SK-N-SH (cell line): ENCODE measurements around the gene SAPCD2. TPM values are rescaled to one million over a fixed set of nuclear protein-coding genes. Genes with fewer than 3 reads are reported as not detected.
A peak's percentile ranks its signal among the peaks of the same experiment; 100 is the strongest.

Source experiments
- CTCF ChIA-PET: fragments of 300-600, 350-600 bp; formaldehyde crosslinking; extraction: SDS; loops from one replicate; lab custom pipeline; 2021; lab: Yijun Ruan, JAX
- POLR2A ChIA-PET: fragments of 350-600 bp; sonication (Branson Sonifier 250); formaldehyde crosslinking; extraction: SDS; loops from one replicate; lab custom pipeline; 2020; ENCODE audit warnings: antibody characterized with exemption, inconsistent platforms; lab: Yijun Ruan, JAX
- DNase-seq: peaks from one replicate; pipeline ENCODE4 v3.0.0; 2012
- H2AFZ ChIP-seq: fragments of 200-600 bp; sonication (generic); 2 replicates; pipeline ENCODE4 v1.8.1; 2016; ENCODE audit warnings: antibody characterized with exemption, mild to moderate bottlenecking, low read depth
- H3F3A ChIP-seq: fragments of 200-600 bp; sonication (generic); replicated peaks from 2 replicates; pipeline ENCODE3; 2016; ENCODE audit warnings: antibody characterized with exemption, mild to moderate bottlenecking; ENCODE audit not compliant: insufficient read depth
- H3K27ac ChIP-seq, 2 experiments: fragments of 200-500 bp in 1 of 2; fragments of 200-600 bp in 1 of 2; sonication (Bioruptor generic) in 1 of 2; sonication (generic), shearing (Covaris generic) in 1 of 2; 2 replicates each; pipeline versions ENCODE4 v1.5.1 to v1.6.1; 2014 to 2016; ENCODE audit warnings: low read depth in 2 of 2, inconsistent platforms in 1 of 2, low read length in 1 of 2, mild to moderate bottlenecking in 1 of 2, mixed read lengths in 1 of 2
- H3K27me3 ChIP-seq: fragments of 200-600 bp; sonication (generic), shearing (Covaris generic); 2 replicates; pipeline ENCODE4 v1.6.1; 2016; ENCODE audit warnings: mixed run types; ENCODE audit not compliant: insufficient read depth
- H3K36me3 ChIP-seq, 2 experiments: fragments of 200-500 bp in 1 of 2; fragments of 200-600 bp in 1 of 2; sonication (Bioruptor generic) in 1 of 2; sonication (generic) in 1 of 2; replicated peaks in 1 of 2; 2 replicates each; pipeline versions ENCODE3 to v1.5.1; 2014 to 2016; ENCODE audit warnings: low read length in 1 of 2, mild to moderate bottlenecking in 1 of 2; ENCODE audit not compliant: insufficient read depth in 2 of 2, control insufficient read depth in 1 of 2
- H3K4me1 ChIP-seq, 2 experiments: fragments of 200-500 bp in 1 of 2; fragments of 200-600 bp in 1 of 2; sonication (Bioruptor generic) in 1 of 2; sonication (generic), shearing (Covaris generic) in 1 of 2; 2 replicates each; pipeline versions ENCODE4 v1.5.1 to v1.6.1; 2014 to 2016; ENCODE audit warnings: low read depth in 1 of 2, low read length in 1 of 2, mixed run types in 1 of 2; ENCODE audit not compliant: insufficient read depth in 2 of 2, control insufficient read depth in 1 of 2
- H3K4me2 ChIP-seq: fragments of 200-600 bp; sonication (generic), shearing (Covaris generic); 2 replicates; pipeline ENCODE4 v1.6.1; 2017; ENCODE audit warnings: mixed run types
- H3K4me3 ChIP-seq, 2 experiments: fragments of 200-500 bp in 1 of 2; fragments of 200-600 bp in 1 of 2; sonication (Bioruptor generic) in 1 of 2; sonication (generic), shearing (Covaris generic) in 1 of 2; 2 replicates each; pipeline versions ENCODE4 v1.5.1 to v1.8.1; 2014 to 2016; ENCODE audit warnings: low read depth in 2 of 2, inconsistent platforms in 1 of 2, low read length in 1 of 2, mild to moderate bottlenecking in 1 of 2, mixed read lengths in 1 of 2, moderate library complexity in 1 of 2
- H3K79me2 ChIP-seq: fragments of 200-600 bp; sonication (generic); 2 replicates; pipeline ENCODE4 v1.8.1; 2017; ENCODE audit warnings: mild to moderate bottlenecking; ENCODE audit not compliant: insufficient read depth
- H3K9ac ChIP-seq: fragments of 200-600 bp; sonication (generic); 2 replicates; pipeline ENCODE4 v1.6.1; 2017; ENCODE audit warnings: mixed run types
- H3K9me2 ChIP-seq: fragments of 200-600 bp; sonication (generic); 2 replicates; pipeline ENCODE4 v1.6.1; 2017; ENCODE audit warnings: mixed run types
- H3K9me3 ChIP-seq: fragments of 200-600 bp; sonication (generic); 2 replicates; pipeline ENCODE4 v1.6.1; 2017; ENCODE audit warnings: mixed run types, mild to moderate bottlenecking, moderate library complexity
- H4K20me1 ChIP-seq: fragments of 200-600 bp; sonication (generic); 2 replicates; pipeline ENCODE4 v1.6.1; 2017; ENCODE audit warnings: mild to moderate bottlenecking, mixed run types; ENCODE audit not compliant: insufficient read depth
- ELF1 ChIP-seq: IDR thresholded peaks from 2 replicates; pipeline ENCODE4 v1.4.0; 2012
- EP300 ChIP-seq, 2 experiments: IDR thresholded peaks; 2 replicates each; pipeline versions ENCODE4 v1.4.0 to v1.6.1; 2012; ENCODE audit warnings: borderline replicate concordance in 1 of 2, low read depth in 1 of 2, low read length in 1 of 2
- JUND ChIP-seq: IDR thresholded peaks from 2 replicates; pipeline ENCODE4 v1.4.0; 2012
- NFIC ChIP-seq: IDR thresholded peaks from 2 replicates; pipeline ENCODE4 v1.4.0; 2012; ENCODE audit warnings: borderline replicate concordance
- RCOR1 ChIP-seq: fragments of 150-350 bp; IDR thresholded peaks from 2 replicates; pipeline ENCODE4 v1.6.1; 2017; ENCODE audit warnings: antibody characterized with exemption, low read length
- RFX5 ChIP-seq: IDR thresholded peaks from 2 replicates; pipeline ENCODE4 v1.6.1; 2012; ENCODE audit warnings: mild to moderate bottlenecking, improper control_type of control experiment, low read length
- SIN3A ChIP-seq: IDR thresholded peaks from 2 replicates; pipeline ENCODE4 v1.6.1; 2012; ENCODE audit warnings: low read depth, mild to moderate bottlenecking, low read length, moderate library complexity, borderline replicate concordance
- TAF1 ChIP-seq: IDR thresholded peaks from 2 replicates; pipeline ENCODE4 v1.6.1; 2012; ENCODE audit warnings: low read depth, mild to moderate bottlenecking, low read length, moderate library complexity, borderline replicate concordance
- TEAD4 ChIP-seq: IDR thresholded peaks from 2 replicates; pipeline ENCODE4 v1.4.0; 2012; ENCODE audit warnings: mild to moderate bottlenecking, borderline replicate concordance; ENCODE audit not compliant: insufficient read depth
- USF2 ChIP-seq: fragments of 150-350 bp; IDR thresholded peaks from 2 replicates; pipeline ENCODE4 v1.6.1; 2017; ENCODE audit warnings: antibody characterized with exemption, low read length, low read depth, borderline replicate concordance
- WGBS: methylation state at CpG from one replicate; pipeline ENCODE4 v1.1.6; 2017; ENCODE audit warnings: low lambda C conversion rate; 5-methylcytosine and 5-hydroxymethylcytosine counted together
- polyA plus RNA-seq, 3 experiments: library from polyadenylated mRNA; depleted of rRNA; stranded (reverse); fragments of >200 nt; gene quantifications; 2 replicates each; pipeline ENCODE4 v1.2.3, GENCODE V29; 2012
- TF ChIP-seq, protein P1 (sequence below): IDR thresholded peaks from 2 replicates; pipeline ENCODE4 v1.6.1; 2012; ENCODE audit warnings: mild to moderate bottlenecking, low read depth, low read length, moderate library complexity
- TF ChIP-seq, protein P2 (sequence below): IDR thresholded peaks from 2 replicates; pipeline ENCODE4; 2012
- TF ChIP-seq, protein P3 (sequence below): fragments of 150-350 bp; IDR thresholded peaks from 2 replicates; pipeline ENCODE4 v1.6.1; 2016; ENCODE audit warnings: mild to moderate bottlenecking, low read depth, low read length
- TF ChIP-seq, protein P4 (sequence below): fragments of 200-600 bp; sonication (generic); IDR thresholded peaks from 2 replicates; pipeline ENCODE4 v1.6.1; 2017; ENCODE audit warnings: antibody characterized with exemption, mild to moderate bottlenecking, moderate library complexity
- TF ChIP-seq, protein P5 (sequence below): IDR thresholded peaks from 2 replicates; pipeline ENCODE4 v1.4.0; 2012; ENCODE audit warnings: low read depth, borderline replicate concordance

SAPCD2 gene
- polyA plus RNA-seq, 1 of the 3 experiments (the other 2 are of a cell fraction): 6.0 TPM

GRCh38 chr9:137022662-137023008 is 47.7 kb downstream of the SAPCD2 start:
- no peaks in the 10 kb centered on the region for H3K27me3 ChIP-seq
- H3F3A ChIP-seq: no peaks in the 10 kb centered on the region
- H3K4me3 ChIP-seq: no peak overlapping the region
- H2AFZ ChIP-seq: no peak overlapping the region
- H3K36me3 ChIP-seq: no peaks in the 10 kb centered on the region
- no peak overlapping the region for H3K4me2 ChIP-seq
- no peak overlapping the region for H3K27ac ChIP-seq
- no peaks in the 10 kb centered on the region for H3K9me3 ChIP-seq
- CTCF ChIA-PET: interaction anchor here (1.6 to 5.4 kb wide), 3 partner anchors 13 to 75 kb away, joined by 3 to 53 read pairs (median 10); no protein-coding TSS in a partner anchor
- no peak for TF ChIP-seq JUND
- TF ChIP-seq, all 33 proteins: peak for 0
- Histone ChIP-seq H4K20me1 (0 out of 2 replicates have a peak, but pooled peaks cover 4% of the 10 kb centered on the region), H3K4me1 (peaks cover 0 to 28% of the 10 kb centered on the region in 2 experiments; a peak in 1 of 4 replicates), H3K9me2 (no peaks in the 10 kb centered on the region), H3K9ac (no peak overlapping the region), H3K79me2 (0 out of 2 replicates have a peak, but pooled peaks cover 3% of the 10 kb centered on the region)
- DNase-seq: no peak
- POLR2A ChIA-PET: no interaction called here
- WGBS: 98% methylated on average over 13 of the region's 23 CpGs

DNA sequence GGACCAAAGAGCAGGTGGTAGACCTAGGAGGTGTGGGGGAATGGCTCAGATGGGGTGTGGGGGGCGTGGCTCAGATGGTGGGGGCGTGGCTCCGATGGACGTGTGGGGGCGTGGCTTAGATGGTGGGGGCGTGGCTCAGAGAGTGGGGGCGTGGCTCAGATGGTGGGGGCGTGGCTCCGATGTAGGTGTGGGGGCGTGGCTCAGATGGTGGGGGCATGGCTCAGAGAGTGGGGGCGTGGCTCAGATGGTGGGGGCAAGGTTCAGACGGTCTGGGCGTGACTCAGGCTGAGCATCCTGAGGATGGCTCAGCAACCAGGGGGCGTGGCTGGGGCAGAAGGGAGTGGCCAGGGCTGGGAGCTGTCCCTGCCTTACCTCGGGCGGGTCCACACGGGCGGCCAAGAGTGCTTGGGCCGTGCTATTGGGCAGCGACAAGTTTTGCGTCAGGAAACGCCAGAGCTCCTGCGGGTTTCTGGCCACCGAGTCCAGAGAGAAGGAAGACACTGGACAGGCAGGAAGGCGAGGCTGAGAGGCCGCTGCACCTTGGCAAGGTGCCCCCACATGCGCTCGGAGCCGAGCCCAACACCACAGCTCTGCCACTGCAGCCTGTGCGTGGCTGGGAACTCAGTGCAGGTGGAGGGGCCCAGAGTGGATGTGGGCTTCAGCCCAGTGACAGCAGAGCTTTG is 48.2 kb downstream of the SAPCD2 start:
- Histone ChIP-seq H4K20me1 (0 out of 2 replicates have a peak, but pooled peaks cover 4% of the 10 kb centered on the region), H3K9me3 (no peaks in the 10 kb centered on the region), H3K36me3 (peaks cover 0 to 1% of the 10 kb centered on the region in 2 experiments), H3K79me2 (0 out of 2 replicates have a peak, but pooled peaks cover 1% of the 10 kb centered on the region), H3K4me3 (no peak overlapping the region), H3K4me1 (peaks cover 0 to 23% of the 10 kb centered on the region in 2 experiments; a peak in 1 of 4 replicates), H3K27me3 (no peaks in the 10 kb centered on the region), H3K4me2 (no peak overlapping the region), H3K9me2 (no peaks in the 10 kb centered on the region), H3F3A (no peaks in the 10 kb centered on the region), H2AFZ (no peak overlapping the region), H3K9ac (no peak overlapping the region), H3K27ac (no peak overlapping the region)
- 28% methylated on average over 13 of the region's 30 CpGs for WGBS
- CTCF ChIA-PET: interaction anchor here (1.4 to 5.4 kb wide), 6 partner anchors 9 to 74 kb away, joined by 3 to 53 read pairs (median 7); partner anchors contain the start of genes FUT7 and PAXX
- POLR2A ChIA-PET: no interaction called here
- peak; percentile 90 for DNase-seq
- TF ChIP-seq RCOR1: no peak
- no peak for TF ChIP-seq SIN3A
- TF ChIP-seq NFIC: no peak
- no peak for TF ChIP-seq EP300 (IDR thresholded peaks at IDR 0.05; ENCODE audit: borderline replicate concordance in 1 of 2, low read depth in 1 of 2, low read length in 1 of 2)
- no peak for TF ChIP-seq USF2
- no peak for TF ChIP-seq TAF1
- TF ChIP-seq, protein P1, sequence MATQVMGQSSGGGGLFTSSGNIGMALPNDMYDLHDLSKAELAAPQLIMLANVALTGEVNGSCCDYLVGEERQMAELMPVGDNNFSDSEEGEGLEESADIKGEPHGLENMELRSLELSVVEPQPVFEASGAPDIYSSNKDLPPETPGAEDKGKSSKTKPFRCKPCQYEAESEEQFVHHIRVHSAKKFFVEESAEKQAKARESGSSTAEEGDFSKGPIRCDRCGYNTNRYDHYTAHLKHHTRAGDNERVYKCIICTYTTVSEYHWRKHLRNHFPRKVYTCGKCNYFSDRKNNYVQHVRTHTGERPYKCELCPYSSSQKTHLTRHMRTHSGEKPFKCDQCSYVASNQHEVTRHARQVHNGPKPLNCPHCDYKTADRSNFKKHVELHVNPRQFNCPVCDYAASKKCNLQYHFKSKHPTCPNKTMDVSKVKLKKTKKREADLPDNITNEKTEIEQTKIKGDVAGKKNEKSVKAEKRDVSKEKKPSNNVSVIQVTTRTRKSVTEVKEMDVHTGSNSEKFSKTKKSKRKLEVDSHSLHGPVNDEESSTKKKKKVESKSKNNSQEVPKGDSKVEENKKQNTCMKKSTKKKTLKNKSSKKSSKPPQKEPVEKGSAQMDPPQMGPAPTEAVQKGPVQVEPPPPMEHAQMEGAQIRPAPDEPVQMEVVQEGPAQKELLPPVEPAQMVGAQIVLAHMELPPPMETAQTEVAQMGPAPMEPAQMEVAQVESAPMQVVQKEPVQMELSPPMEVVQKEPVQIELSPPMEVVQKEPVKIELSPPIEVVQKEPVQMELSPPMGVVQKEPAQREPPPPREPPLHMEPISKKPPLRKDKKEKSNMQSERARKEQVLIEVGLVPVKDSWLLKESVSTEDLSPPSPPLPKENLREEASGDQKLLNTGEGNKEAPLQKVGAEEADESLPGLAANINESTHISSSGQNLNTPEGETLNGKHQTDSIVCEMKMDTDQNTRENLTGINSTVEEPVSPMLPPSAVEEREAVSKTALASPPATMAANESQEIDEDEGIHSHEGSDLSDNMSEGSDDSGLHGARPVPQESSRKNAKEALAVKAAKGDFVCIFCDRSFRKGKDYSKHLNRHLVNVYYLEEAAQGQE: no peak
- TF ChIP-seq, protein P2, sequence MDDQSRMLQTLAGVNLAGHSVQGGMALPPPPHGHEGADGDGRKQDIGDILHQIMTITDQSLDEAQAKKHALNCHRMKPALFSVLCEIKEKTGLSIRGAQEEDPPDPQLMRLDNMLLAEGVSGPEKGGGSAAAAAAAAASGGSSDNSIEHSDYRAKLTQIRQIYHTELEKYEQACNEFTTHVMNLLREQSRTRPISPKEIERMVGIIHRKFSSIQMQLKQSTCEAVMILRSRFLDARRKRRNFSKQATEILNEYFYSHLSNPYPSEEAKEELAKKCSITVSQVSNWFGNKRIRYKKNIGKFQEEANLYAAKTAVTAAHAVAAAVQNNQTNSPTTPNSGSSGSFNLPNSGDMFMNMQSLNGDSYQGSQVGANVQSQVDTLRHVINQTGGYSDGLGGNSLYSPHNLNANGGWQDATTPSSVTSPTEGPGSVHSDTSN: no peak
- TF ChIP-seq, protein P3, sequence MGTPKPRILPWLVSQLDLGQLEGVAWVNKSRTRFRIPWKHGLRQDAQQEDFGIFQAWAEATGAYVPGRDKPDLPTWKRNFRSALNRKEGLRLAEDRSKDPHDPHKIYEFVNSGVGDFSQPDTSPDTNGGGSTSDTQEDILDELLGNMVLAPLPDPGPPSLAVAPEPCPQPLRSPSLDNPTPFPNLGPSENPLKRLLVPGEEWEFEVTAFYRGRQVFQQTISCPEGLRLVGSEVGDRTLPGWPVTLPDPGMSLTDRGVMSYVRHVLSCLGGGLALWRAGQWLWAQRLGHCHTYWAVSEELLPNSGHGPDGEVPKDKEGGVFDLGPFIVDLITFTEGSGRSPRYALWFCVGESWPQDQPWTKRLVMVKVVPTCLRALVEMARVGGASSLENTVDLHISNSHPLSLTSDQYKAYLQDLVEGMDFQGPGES: no peak
- TF ChIP-seq JUND: no peak
- TF ChIP-seq, protein P4, sequence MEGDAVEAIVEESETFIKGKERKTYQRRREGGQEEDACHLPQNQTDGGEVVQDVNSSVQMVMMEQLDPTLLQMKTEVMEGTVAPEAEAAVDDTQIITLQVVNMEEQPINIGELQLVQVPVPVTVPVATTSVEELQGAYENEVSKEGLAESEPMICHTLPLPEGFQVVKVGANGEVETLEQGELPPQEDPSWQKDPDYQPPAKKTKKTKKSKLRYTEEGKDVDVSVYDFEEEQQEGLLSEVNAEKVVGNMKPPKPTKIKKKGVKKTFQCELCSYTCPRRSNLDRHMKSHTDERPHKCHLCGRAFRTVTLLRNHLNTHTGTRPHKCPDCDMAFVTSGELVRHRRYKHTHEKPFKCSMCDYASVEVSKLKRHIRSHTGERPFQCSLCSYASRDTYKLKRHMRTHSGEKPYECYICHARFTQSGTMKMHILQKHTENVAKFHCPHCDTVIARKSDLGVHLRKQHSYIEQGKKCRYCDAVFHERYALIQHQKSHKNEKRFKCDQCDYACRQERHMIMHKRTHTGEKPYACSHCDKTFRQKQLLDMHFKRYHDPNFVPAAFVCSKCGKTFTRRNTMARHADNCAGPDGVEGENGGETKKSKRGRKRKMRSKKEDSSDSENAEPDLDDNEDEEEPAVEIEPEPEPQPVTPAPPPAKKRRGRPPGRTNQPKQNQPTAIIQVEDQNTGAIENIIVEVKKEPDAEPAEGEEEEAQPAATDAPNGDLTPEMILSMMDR: no peak
- TF ChIP-seq, protein P5, sequence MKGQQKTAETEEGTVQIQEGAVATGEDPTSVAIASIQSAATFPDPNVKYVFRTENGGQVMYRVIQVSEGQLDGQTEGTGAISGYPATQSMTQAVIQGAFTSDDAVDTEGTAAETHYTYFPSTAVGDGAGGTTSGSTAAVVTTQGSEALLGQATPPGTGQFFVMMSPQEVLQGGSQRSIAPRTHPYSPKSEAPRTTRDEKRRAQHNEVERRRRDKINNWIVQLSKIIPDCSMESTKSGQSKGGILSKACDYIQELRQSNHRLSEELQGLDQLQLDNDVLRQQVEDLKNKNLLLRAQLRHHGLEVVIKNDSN: no peak
- TF ChIP-seq ELF1: no peak
- no peak for TF ChIP-seq RFX5
- no peak for TF ChIP-seq TEAD4
